ENCODE results near the gene PHLDA3.

PHLDA3 gene

DNA sequence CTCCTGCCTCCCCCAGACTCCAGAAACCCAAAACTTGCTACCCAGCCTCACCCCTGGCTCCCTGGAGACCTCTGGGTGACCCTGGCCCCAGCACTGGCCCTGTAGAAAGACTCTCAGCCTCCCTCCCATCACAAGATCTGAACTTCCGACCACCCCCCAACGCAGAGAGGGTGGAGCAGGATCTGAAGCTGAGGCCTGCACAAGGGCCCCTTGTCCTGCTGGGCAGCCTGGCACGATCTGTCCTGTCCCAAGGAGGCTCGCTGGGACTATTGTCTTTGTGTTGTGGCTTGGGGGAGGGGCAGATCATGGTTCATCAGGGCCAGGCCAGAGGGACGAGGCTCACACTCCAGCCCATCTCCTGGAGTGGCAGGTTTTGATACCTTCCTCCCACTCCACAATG, 20.0 kb downstream of the PHLDA3 start:
- Histone ChIP-seq H3K27ac (ENCODE audit: low read depth, low read length) (no peak overlapping the region), H3K9me2 (replicated peaks; ENCODE audit: insufficient read depth, low read length) (no peaks in the 10 kb centered on the region), H3K79me2 (ENCODE audit: insufficient read depth, low read length) (no peaks in the 10 kb centered on the region), H3K36me3 (ENCODE audit: low read length) (no peaks in the 10 kb centered on the region), H3F3A (ENCODE audit: insufficient read depth) (no peaks in the 10 kb centered on the region), H2AFZ (ENCODE audit: low read depth, low read length, severe bottlenecking) (no peak overlapping the region), H3K9me3 (ENCODE audit: insufficient read depth, low read length) (no peaks in the 10 kb centered on the region), H3K27me3 (ENCODE audit: low read length) (no peaks in the 10 kb centered on the region), H4K20me1 (ENCODE audit: low read depth, low read length) (no peaks in the 10 kb centered on the region), H3K4me3 (ENCODE audit: insufficient read depth, low read length, poor library complexity, severe bottlenecking) (no peak overlapping the region), H3K9ac (ENCODE audit: low read length) (no peak overlapping the region), H3K4me2 (ENCODE audit: low read depth, low read length, poor library complexity, severe bottlenecking) (no peak overlapping the region)
- TF ChIP-seq, protein P1, sequence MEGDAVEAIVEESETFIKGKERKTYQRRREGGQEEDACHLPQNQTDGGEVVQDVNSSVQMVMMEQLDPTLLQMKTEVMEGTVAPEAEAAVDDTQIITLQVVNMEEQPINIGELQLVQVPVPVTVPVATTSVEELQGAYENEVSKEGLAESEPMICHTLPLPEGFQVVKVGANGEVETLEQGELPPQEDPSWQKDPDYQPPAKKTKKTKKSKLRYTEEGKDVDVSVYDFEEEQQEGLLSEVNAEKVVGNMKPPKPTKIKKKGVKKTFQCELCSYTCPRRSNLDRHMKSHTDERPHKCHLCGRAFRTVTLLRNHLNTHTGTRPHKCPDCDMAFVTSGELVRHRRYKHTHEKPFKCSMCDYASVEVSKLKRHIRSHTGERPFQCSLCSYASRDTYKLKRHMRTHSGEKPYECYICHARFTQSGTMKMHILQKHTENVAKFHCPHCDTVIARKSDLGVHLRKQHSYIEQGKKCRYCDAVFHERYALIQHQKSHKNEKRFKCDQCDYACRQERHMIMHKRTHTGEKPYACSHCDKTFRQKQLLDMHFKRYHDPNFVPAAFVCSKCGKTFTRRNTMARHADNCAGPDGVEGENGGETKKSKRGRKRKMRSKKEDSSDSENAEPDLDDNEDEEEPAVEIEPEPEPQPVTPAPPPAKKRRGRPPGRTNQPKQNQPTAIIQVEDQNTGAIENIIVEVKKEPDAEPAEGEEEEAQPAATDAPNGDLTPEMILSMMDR (IDR thresholded peaks at IDR 0.05; ENCODE audit: insufficient read depth, low read length, poor library complexity, severe bottlenecking): no peak
- TF ChIP-seq EZH2phosphoT487 (conservative IDR thresholded peaks at IDR 0.05; ENCODE audit: low read length): no peak

DNA sequence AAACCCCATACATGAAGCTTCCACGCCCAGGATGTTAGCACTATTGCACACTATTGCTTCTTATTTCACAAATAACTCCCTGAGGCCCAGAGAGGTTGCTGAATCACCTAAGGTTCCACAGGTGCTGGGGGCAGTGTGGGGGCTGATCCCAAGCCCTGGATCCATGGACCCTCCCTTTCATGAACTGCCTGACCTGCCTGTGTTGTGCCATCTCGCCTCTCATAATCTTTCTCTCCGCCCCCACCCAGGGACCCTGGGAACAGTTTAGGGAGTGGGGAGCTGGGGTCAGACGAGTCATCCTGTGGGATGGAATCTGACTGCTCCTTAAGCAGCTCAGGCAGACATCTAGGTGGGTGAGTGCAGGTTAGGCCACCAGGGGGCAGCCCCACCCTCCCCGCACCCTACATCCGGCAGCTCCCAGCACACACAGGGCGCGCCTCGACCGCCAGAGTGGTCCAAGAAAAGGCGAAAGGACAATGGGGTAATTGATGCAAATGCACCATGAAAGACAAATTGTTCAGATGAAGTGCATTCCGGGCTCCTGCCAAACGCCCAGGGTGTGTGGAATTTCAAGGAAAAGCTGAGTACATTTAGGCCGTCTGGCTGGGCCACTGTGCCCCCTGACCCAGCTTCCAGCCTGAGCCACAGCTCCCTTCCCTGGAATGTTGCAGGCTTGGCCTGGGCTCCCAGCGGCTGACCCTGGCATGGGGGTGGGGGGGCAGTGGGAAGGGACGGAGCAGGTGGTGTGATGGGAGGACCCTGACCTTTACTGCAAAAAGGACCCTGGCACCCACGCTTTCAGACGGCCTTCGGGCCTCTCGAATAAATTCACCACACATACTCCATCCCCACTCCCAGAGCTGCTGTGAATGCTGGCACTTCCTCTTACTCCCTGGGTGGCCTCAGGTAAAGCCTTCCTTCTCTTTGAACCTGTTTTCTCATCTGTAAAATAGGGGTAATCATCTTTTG, 20.8 kb downstream of the PHLDA3 start:
- TF ChIP-seq, protein P1 (IDR thresholded peaks at IDR 0.05; ENCODE audit: insufficient read depth, low read length, poor library complexity, severe bottlenecking): peak; percentile 55
- TF ChIP-seq EZH2phosphoT487 (conservative IDR thresholded peaks at IDR 0.05; ENCODE audit: low read length): no peak
- Histone ChIP-seq H3K4me2 (ENCODE audit: low read depth, low read length, poor library complexity, severe bottlenecking) (no peak overlapping the region), H3K9ac (ENCODE audit: low read length) (no peak overlapping the region), H3F3A (ENCODE audit: insufficient read depth) (no peaks in the 10 kb centered on the region), H3K27me3 (ENCODE audit: low read length) (no peaks in the 10 kb centered on the region), H3K36me3 (ENCODE audit: low read length) (no peaks in the 10 kb centered on the region), H4K20me1 (ENCODE audit: low read depth, low read length) (no peaks in the 10 kb centered on the region), H2AFZ (ENCODE audit: low read depth, low read length, severe bottlenecking) (no peak overlapping the region), H3K27ac (ENCODE audit: low read depth, low read length) (no peak overlapping the region), H3K4me3 (ENCODE audit: insufficient read depth, low read length, poor library complexity, severe bottlenecking) (no peak overlapping the region), H3K9me2 (replicated peaks; ENCODE audit: insufficient read depth, low read length) (no peaks in the 10 kb centered on the region), H3K9me3 (ENCODE audit: insufficient read depth, low read length) (no peaks in the 10 kb centered on the region), H3K79me2 (ENCODE audit: insufficient read depth, low read length) (no peaks in the 10 kb centered on the region)

DNA sequence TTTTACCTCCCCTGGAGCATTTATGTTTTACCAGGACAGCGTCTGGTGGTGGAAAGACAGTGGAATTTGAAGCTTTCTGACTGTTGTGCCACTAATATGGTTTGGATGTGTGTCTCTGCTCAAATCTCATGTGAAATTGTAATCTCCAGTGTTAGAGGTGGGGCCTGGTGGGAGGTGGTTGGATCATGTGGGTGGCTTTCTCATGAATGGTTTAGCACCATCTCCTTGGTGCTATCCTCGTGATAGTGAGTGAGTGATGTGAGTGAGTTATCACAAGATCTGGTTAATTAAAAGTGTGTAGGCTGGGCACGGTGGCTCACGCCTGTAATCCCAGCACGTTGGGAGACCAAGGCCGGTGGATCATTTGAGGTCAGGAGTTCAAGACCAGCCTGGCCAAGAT, 23.7 kb downstream of the PHLDA3 start:
- Histone ChIP-seq H2AFZ (ENCODE audit: low read depth, low read length, severe bottlenecking) (no peak overlapping the region), H3K4me2 (ENCODE audit: low read depth, low read length, poor library complexity, severe bottlenecking) (no peak overlapping the region), H3K9me2 (replicated peaks; ENCODE audit: insufficient read depth, low read length) (no peaks in the 10 kb centered on the region), H3K27me3 (ENCODE audit: low read length) (no peaks in the 10 kb centered on the region), H3K36me3 (ENCODE audit: low read length) (no peaks in the 10 kb centered on the region), H3K79me2 (ENCODE audit: insufficient read depth, low read length) (no peaks in the 10 kb centered on the region), H4K20me1 (ENCODE audit: low read depth, low read length) (no peaks in the 10 kb centered on the region), H3K27ac (ENCODE audit: low read depth, low read length) (no peak overlapping the region), H3K9ac (ENCODE audit: low read length) (no peak overlapping the region), H3F3A (ENCODE audit: insufficient read depth) (no peaks in the 10 kb centered on the region), H3K4me3 (ENCODE audit: insufficient read depth, low read length, poor library complexity, severe bottlenecking) (no peak overlapping the region), H3K9me3 (ENCODE audit: insufficient read depth, low read length) (no peaks in the 10 kb centered on the region)
- TF ChIP-seq, protein P1 (IDR thresholded peaks at IDR 0.05; ENCODE audit: insufficient read depth, low read length, poor library complexity, severe bottlenecking): no peak
- TF ChIP-seq EZH2phosphoT487 (conservative IDR thresholded peaks at IDR 0.05; ENCODE audit: low read length): no peak

Data from SU-DHL-6 (cell line).